Neural cell (in vitro differentiated cells): ENCODE data around the gene DCTN4. TPM values are rescaled to one million over a fixed set of nuclear protein-coding genes. Genes with fewer than 3 reads are reported as not detected.

Source experiments
- H2AFZ ChIP-seq: fragments of 200-600, 300-800 bp; sonication (generic), shearing (Covaris generic); 2 replicates; pipeline ENCODE4 v1.6.0; 2014; ENCODE audit warnings: low read depth, mild to moderate bottlenecking, antibody characterized with exemption, low read length, moderate library complexity
- H3F3A ChIP-seq: fragments of 200-600 bp; shearing (Covaris generic); 2 replicates; pipeline ENCODE4 v1.6.1; 2016; ENCODE audit warnings: mild to moderate bottlenecking, moderate library complexity, mixed read lengths, antibody characterized with exemption, low read length; ENCODE audit not compliant: insufficient read depth, poor library complexity, severe bottlenecking
- H3K27ac ChIP-seq: fragments of 200-600, 300-800 bp; sonication (generic), shearing (Covaris generic); 2 replicates; pipeline ENCODE4 v1.5.1; 2014; ENCODE audit warnings: mild to moderate bottlenecking, low read length, moderate library complexity
- H3K27me3 ChIP-seq: fragments of 300-800, 200-600 bp; sonication (generic), shearing (Covaris generic); 2 replicates; pipeline ENCODE4 v1.6.0; 2014; ENCODE audit warnings: mild to moderate bottlenecking, low read depth, low read length, moderate library complexity; ENCODE audit not compliant: insufficient read depth
- H3K36me3 ChIP-seq: fragments of 300-800, 200-600 bp; sonication (generic), shearing (Covaris generic); 2 replicates; pipeline ENCODE4 v1.5.1; 2014; ENCODE audit warnings: mild to moderate bottlenecking, antibody characterized with exemption, low read length, moderate library complexity; ENCODE audit not compliant: insufficient read depth
- H3K4me2 ChIP-seq: fragments of 300-800, 200-600 bp; sonication (generic), shearing (Covaris generic); 2 replicates; pipeline ENCODE4 v1.6.0; 2014; ENCODE audit warnings: mild to moderate bottlenecking, low read length
- H3K4me3 ChIP-seq: fragments of 300-800, 200-600 bp; sonication (generic), shearing (Covaris generic); 2 replicates; pipeline ENCODE4 v1.5.1; 2014; ENCODE audit warnings: mild to moderate bottlenecking, low read length, moderate library complexity
- H3K79me2 ChIP-seq: fragments of 200-600 bp; shearing (Covaris generic); replicated peaks from 2 replicates; pipeline ENCODE4 v1.6.0; 2014; ENCODE audit warnings: mild to moderate bottlenecking, low read length, moderate library complexity; ENCODE audit not compliant: insufficient read depth
- H3K9ac ChIP-seq: fragments of 300-800, 200-600 bp; sonication (generic), shearing (Covaris generic); 2 replicates; pipeline ENCODE4 v1.6.1; 2016; ENCODE audit warnings: mild to moderate bottlenecking, low read length, mixed read lengths
- H3K9me2 ChIP-seq: fragments of 200-600 bp; shearing (Covaris generic); 2 replicates; pipeline ENCODE4 v1.6.1; 2016; ENCODE audit warnings: mild to moderate bottlenecking, low read length, mixed read lengths; ENCODE audit not compliant: insufficient read depth
- H3K9me3 ChIP-seq: fragments of 200-600, 300-800 bp; sonication (generic), shearing (Covaris generic); 2 replicates; pipeline ENCODE4 v1.6.1; 2016; ENCODE audit warnings: mild to moderate bottlenecking, mixed run types, low read length, moderate library complexity, mixed read lengths
- H4K20me1 ChIP-seq: fragments of 200-600 bp; shearing (Covaris generic); 2 replicates; pipeline ENCODE4 v1.6.1; 2016; ENCODE audit warnings: mild to moderate bottlenecking, mixed run types; ENCODE audit not compliant: insufficient read depth
- EP300 ChIP-seq: fragments of 450-650 bp; conservative IDR thresholded peaks from 2 replicates; pipeline ENCODE4 v1.6.1; 2014; ENCODE audit warnings: antibody characterized with exemption, mild to moderate bottlenecking, moderate library complexity; ENCODE audit not compliant: poor library complexity, severe bottlenecking
- EZH2 ChIP-seq: fragments of 200-600, 300-800 bp; shearing (Covaris generic), sonication (generic); IDR thresholded peaks from 2 replicates; pipeline ENCODE4 v1.6.1; 2014; ENCODE audit warnings: antibody characterized with exemption, low read length, borderline replicate concordance, mild to moderate bottlenecking; ENCODE audit not compliant: insufficient read depth, poor library complexity, severe bottlenecking
- MXI1 ChIP-seq: fragments of 450-650 bp; conservative IDR thresholded peaks from 2 replicates; pipeline ENCODE4 v1.6.1; 2014; ENCODE audit warnings: antibody characterized with exemption, mild to moderate bottlenecking; ENCODE audit not compliant: poor library complexity, severe bottlenecking
- POLR2AphosphoS5 ChIP-seq: IDR thresholded peaks from 2 replicates; pipeline ENCODE4 v1.6.1; 2012
- RAD21 ChIP-seq: fragments of 450-650 bp; conservative IDR thresholded peaks from 2 replicates; pipeline ENCODE4 v1.6.1; 2014; ENCODE audit warnings: antibody characterized with exemption, mild to moderate bottlenecking, moderate library complexity
- SMC3 ChIP-seq: fragments of 450-650 bp; conservative IDR thresholded peaks from 2 replicates; pipeline ENCODE4 v1.6.1; 2014; ENCODE audit warnings: antibody characterized with exemption, mild to moderate bottlenecking, moderate library complexity; ENCODE audit not compliant: poor library complexity
- TAF1 ChIP-seq: IDR thresholded peaks from 2 replicates; pipeline ENCODE4 v1.6.1; 2012; ENCODE audit warnings: low read depth
- polyA plus RNA-seq: library from polyadenylated mRNA; depleted of rRNA; stranded (reverse); fragments of >200 nt; gene quantifications from 2 replicates; pipeline ENCODE4 v1.2.3, GENCODE V29; 2014
- TF ChIP-seq, protein P1 (sequence below): IDR thresholded peaks from 2 replicates; pipeline ENCODE4 v1.6.1; 2012; ENCODE audit warnings: borderline replicate concordance
- TF ChIP-seq, protein P2 (sequence below): fragments of 450-650 bp; IDR thresholded peaks from 2 replicates; pipeline ENCODE4 v1.5.1; 2014; ENCODE audit warnings: antibody characterized with exemption, mild to moderate bottlenecking, moderate library complexity; ENCODE audit not compliant: poor library complexity, severe bottlenecking

The DCTN4 gene
- polyA plus RNA-seq, 1 donor from 2014 or later = 117 TPM

DNA sequence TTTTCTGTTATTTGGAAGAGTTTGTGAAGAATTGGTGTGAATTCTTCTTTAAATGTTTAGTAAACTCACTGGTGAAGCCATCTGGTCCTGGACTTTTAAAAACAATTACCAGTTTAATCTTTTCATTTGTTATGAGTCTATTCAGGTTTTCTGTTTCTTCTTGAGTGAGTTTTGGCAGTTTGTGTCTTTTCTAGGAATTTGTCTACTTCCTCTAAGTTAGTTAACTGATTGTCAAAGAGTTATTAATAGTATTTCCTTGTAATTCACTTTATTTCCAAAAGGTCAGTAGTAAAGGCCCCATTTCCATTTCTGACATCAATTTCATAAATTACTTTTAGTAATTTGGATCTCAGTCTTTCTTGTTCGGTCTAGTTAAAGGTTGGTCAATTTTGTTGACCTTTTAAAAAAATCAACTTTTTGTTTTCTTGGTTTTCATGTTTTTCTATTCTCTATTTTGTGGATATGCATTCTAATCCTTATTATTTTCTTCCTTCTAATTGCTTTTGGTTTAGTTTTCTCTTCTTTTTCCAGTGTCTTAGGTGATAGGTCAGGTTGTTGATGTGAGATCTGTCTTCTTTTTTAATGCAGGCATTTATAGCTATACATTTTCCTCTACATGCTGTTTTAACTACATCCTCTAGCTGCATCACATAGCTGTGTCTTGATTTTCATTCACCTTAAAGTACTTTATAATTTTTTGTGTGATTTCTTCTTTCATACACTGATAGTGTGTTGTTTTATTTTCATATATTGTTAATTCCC lies 12.4 kb upstream of the DCTN4 start:
- no peaks in the 10 kb centered on the region for H3K36me3 ChIP-seq
- H3F3A ChIP-seq = no peaks in the 10 kb centered on the region
- no peak overlapping the region for H3K4me3 ChIP-seq
- no peak overlapping the region for H3K9ac ChIP-seq
- H3K9me2 ChIP-seq = no peaks in the 10 kb centered on the region
- H3K27me3 ChIP-seq = no peaks in the 10 kb centered on the region
- H3K27ac ChIP-seq = no peak overlapping the region
- TF ChIP-seq, protein P1, sequence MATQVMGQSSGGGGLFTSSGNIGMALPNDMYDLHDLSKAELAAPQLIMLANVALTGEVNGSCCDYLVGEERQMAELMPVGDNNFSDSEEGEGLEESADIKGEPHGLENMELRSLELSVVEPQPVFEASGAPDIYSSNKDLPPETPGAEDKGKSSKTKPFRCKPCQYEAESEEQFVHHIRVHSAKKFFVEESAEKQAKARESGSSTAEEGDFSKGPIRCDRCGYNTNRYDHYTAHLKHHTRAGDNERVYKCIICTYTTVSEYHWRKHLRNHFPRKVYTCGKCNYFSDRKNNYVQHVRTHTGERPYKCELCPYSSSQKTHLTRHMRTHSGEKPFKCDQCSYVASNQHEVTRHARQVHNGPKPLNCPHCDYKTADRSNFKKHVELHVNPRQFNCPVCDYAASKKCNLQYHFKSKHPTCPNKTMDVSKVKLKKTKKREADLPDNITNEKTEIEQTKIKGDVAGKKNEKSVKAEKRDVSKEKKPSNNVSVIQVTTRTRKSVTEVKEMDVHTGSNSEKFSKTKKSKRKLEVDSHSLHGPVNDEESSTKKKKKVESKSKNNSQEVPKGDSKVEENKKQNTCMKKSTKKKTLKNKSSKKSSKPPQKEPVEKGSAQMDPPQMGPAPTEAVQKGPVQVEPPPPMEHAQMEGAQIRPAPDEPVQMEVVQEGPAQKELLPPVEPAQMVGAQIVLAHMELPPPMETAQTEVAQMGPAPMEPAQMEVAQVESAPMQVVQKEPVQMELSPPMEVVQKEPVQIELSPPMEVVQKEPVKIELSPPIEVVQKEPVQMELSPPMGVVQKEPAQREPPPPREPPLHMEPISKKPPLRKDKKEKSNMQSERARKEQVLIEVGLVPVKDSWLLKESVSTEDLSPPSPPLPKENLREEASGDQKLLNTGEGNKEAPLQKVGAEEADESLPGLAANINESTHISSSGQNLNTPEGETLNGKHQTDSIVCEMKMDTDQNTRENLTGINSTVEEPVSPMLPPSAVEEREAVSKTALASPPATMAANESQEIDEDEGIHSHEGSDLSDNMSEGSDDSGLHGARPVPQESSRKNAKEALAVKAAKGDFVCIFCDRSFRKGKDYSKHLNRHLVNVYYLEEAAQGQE = no peak
- no peak for TF ChIP-seq EP300
- TF ChIP-seq MXI1 = no peak
- TF ChIP-seq RAD21 = no peak
- no peak for TF ChIP-seq SMC3
- TF ChIP-seq POLR2AphosphoS5 = no peak
- TF ChIP-seq TAF1 = no peak
- TF ChIP-seq, protein P2, sequence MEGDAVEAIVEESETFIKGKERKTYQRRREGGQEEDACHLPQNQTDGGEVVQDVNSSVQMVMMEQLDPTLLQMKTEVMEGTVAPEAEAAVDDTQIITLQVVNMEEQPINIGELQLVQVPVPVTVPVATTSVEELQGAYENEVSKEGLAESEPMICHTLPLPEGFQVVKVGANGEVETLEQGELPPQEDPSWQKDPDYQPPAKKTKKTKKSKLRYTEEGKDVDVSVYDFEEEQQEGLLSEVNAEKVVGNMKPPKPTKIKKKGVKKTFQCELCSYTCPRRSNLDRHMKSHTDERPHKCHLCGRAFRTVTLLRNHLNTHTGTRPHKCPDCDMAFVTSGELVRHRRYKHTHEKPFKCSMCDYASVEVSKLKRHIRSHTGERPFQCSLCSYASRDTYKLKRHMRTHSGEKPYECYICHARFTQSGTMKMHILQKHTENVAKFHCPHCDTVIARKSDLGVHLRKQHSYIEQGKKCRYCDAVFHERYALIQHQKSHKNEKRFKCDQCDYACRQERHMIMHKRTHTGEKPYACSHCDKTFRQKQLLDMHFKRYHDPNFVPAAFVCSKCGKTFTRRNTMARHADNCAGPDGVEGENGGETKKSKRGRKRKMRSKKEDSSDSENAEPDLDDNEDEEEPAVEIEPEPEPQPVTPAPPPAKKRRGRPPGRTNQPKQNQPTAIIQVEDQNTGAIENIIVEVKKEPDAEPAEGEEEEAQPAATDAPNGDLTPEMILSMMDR = no peak
- no peak for TF ChIP-seq EZH2
- H3K9me3 ChIP-seq = no peaks in the 10 kb centered on the region
- H4K20me1 ChIP-seq = no peaks in the 10 kb centered on the region
- no peaks in the 10 kb centered on the region for H3K79me2 ChIP-seq
- H3K4me2 ChIP-seq = no peak overlapping the region
- H2AFZ ChIP-seq = no peak overlapping the region

DNA sequence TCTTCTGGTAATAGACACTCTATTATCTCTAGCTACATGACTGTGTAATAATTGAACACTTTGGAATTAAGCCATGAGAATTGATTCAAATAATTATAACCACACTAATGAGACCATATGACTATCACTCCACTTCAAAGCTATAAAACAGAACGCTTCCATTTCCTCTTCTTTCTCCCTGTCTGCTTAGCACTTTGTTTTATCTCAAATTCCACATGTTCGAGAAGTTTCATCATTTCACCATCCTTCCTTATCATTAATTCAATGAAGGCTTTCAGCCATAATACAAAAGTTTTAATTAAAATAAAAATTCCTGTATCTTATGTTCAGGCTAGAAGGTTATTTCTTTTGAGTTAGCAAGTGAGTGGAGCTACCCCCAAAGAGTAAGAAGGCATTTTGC lies 7.4 kb upstream of the DCTN4 start:
- H3F3A ChIP-seq = no peaks in the 10 kb centered on the region
- H3K27ac ChIP-seq = no peak overlapping the region
- no peaks in the 10 kb centered on the region for H3K9me2 ChIP-seq
- TF ChIP-seq MXI1 (no peak), TAF1 (no peak), RAD21 (no peak), EZH2 (no peak), SMC3 (no peak), POLR2AphosphoS5 (no peak), EP300 (no peak)
- TF ChIP-seq, protein P1 = no peak
- TF ChIP-seq, protein P2 = no peak
- no peak overlapping the region for H3K4me2 ChIP-seq
- no peaks in the 10 kb centered on the region for H4K20me1 ChIP-seq
- no peak overlapping the region for H3K4me3 ChIP-seq
- no peak overlapping the region for H3K9ac ChIP-seq
- no peaks in the 10 kb centered on the region for H3K27me3 ChIP-seq
- H2AFZ ChIP-seq = no peak overlapping the region
- no peaks in the 10 kb centered on the region for H3K9me3 ChIP-seq
- H3K79me2 ChIP-seq = no peaks in the 10 kb centered on the region
- H3K36me3 ChIP-seq = no peaks in the 10 kb centered on the region
